Activated CD8-positive, alpha-beta T cell treated with anti-CD3 and anti-CD28 coated beads for 36 hours (primary cell): ENCODE results near the gene AKR1A1. TPM values are rescaled to one million over a fixed set of nuclear protein-coding genes. Genes with fewer than 3 reads are reported as not detected.

Source experiments
- ATAC-seq: fragments of 200-7000 bp; cut with Tn5 transposase; one replicate; pipeline ENCODE4 v1.10.0; 2021; ENCODE audit warnings: mild to moderate bottlenecking, moderate library complexity
- CTCF ChIA-PET: fragments of 350-600 bp; sonication (Branson Sonifier 250); formaldehyde crosslinking; loops from one replicate; lab custom pipeline; 2021; ENCODE audit warnings: antibody characterized with exemption; lab: Charles Lee
- POLR2A ChIA-PET: fragments of 350-600 bp; sonication (Branson Sonifier 250); formaldehyde crosslinking; loops from one replicate; lab custom pipeline; 2021; ENCODE audit warnings: antibody characterized with exemption; lab: Charles Lee
- DNase-seq: peaks from one replicate; pipeline ENCODE4 v3.0.0-alpha.2; 2020
- H3K27ac Mint-ChIP-seq: one replicate; pipeline ENCODE4 v1.8.0; 2021; ENCODE audit warnings: mild to moderate bottlenecking, mixed read lengths
- H3K27me3 Mint-ChIP-seq: one replicate; pipeline ENCODE4 v1.8.0; 2021; ENCODE audit warnings: mixed read lengths
- H3K36me3 Mint-ChIP-seq: one replicate; pipeline ENCODE4 v1.8.0; 2021; ENCODE audit warnings: low read depth, mixed read lengths
- H3K4me1 Mint-ChIP-seq: one replicate; pipeline ENCODE4 v1.8.0; 2021; ENCODE audit warnings: low read depth, mixed read lengths
- H3K4me3 Mint-ChIP-seq: one replicate; pipeline ENCODE4 v1.8.0; 2021; ENCODE audit warnings: mild to moderate bottlenecking, moderate library complexity, mixed read lengths
- H3K9me3 Mint-ChIP-seq: one replicate; pipeline ENCODE4 v1.8.0; 2021; ENCODE audit warnings: mixed read lengths
- CTCF ChIP-seq: fragments of 200-600 bp; IDR thresholded peaks from one replicate; pipeline ENCODE4 v1.8.0; 2022; ENCODE audit warnings: antibody characterized with exemption, mild to moderate bottlenecking
- intact Hi-C: fragments of 100-400 bp; cut with micrococcal nuclease; formaldehyde crosslinking; loops from one replicate; pipeline ENCODE4 v1.10.0; 2022
- total RNA-seq, 2 experiments: library from RNA; stranded (reverse); gene quantifications; one replicate each; pipeline ENCODE4 v1.2.3, GENCODE V29; 2021

Gene AKR1A1
- total RNA-seq, 2 experiments from 2014 or later: 184 to 186 TPM

DNA sequence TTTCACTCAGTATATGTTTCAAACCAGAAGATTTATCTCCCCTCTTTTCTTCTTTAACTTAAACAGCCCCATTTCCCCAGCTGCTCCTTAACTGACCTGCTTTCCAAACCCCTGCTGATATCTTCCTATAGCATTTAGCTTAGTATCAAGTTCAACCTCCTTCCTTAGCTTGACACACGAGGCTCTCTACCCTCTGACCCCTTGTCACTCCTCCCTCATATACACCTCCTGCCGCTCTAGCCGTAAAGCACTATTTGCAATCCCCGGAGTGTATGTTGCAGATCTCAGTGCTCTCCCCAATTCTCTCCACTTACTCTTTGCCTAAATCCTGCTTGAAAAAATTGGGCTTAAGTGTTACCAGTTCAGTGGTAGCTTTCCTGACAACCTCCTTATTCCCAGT lies 13.7 kb upstream of the AKR1A1 start:
- ATAC-seq (no peak), DNase-seq (no peak)
- intact Hi-C loops: loop anchor here (1.0 kb wide), 1 partner anchor 7 kb away; no protein-coding TSS in a partner anchor
- TF ChIP-seq CTCF: no peak
- Mint-ChIP-seq H3K27ac (no peak overlapping the region), H3K4me1 (peaks cover 11% of the 10 kb centered on the region), H3K4me3 (no peak overlapping the region), H3K36me3 (no peaks in the 10 kb centered on the region), H3K27me3 (peaks cover 1% of the 10 kb centered on the region), H3K9me3 (no peaks in the 10 kb centered on the region)
- POLR2A ChIA-PET: interaction anchor here (0.6 to 4.3 kb wide), 3 partner anchors 14 to 18 kb away, joined by 3 to 29 read pairs (median 11); partner anchors contain the start of genes AKR1A1 and PRDX1
- CTCF ChIA-PET: interaction anchor here (1.6 to 3.1 kb wide), 2 partner anchors 25 to 33 kb away, joined by 8 to 15 read pairs; no protein-coding TSS in a partner anchor

- TF ChIP-seq CTCF: no peak
- POLR2A ChIA-PET: interaction anchor here (0.9 kb wide), 1 partner anchor 25 kb away, joined by 3 read pairs; no protein-coding TSS in a partner anchor
- intact Hi-C loops: no loop called here
- Mint-ChIP-seq H3K27ac (no peak overlapping the region), H3K4me1 (peaks cover 42% of the 10 kb centered on the region), H3K36me3 (no peaks in the 10 kb centered on the region), H3K9me3 (no peaks in the 10 kb centered on the region), H3K4me3 (no peak overlapping the region), H3K27me3 (peaks cover 1% of the 10 kb centered on the region)
- ATAC-seq (no peak), DNase-seq (no peak)
- CTCF ChIA-PET: no interaction called here
Measured at GRCh38 chr1:45541193-45541592, 9.4 kb upstream of the AKR1A1 start.

DNA sequence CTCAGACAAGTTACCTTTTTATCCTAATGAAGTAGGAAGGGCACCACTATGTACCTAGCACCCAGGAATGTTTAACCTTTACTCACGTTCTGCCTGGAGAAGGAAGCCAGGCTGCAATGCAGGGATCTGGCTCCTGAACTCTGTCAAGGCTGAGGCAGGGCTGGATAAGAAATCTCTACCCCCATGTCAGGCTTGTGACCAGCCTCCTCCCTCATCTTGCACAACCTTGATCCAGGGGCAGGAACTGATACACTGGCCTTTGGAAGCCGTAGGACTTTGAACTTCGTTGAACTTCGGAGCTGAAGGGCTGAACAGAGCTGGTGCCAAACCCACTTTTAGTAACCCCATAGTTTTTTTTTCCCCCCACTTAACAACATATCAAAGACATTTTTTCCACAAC lies 8.0 kb upstream of the AKR1A1 start:
- H3K4me1 Mint-ChIP-seq: peaks cover 35% of the 10 kb centered on the region
- no peaks in the 10 kb centered on the region for H3K9me3 Mint-ChIP-seq
- CTCF ChIA-PET: interaction anchor here (1.8 to 4.1 kb wide), 2 partner anchors 27 to 49 kb away, joined by 5 to 23 read pairs; no protein-coding TSS in a partner anchor
- no peaks in the 10 kb centered on the region for H3K36me3 Mint-ChIP-seq
- TF ChIP-seq CTCF: no peak
- DNase-seq: no peak
- H3K4me3 Mint-ChIP-seq: no peak overlapping the region
- POLR2A ChIA-PET: interaction anchor here (0.7 to 6.0 kb wide), 5 partner anchors 9 to 41 kb away, joined by 3 to 85 read pairs (median 11); partner anchors contain the start of genes NASP and PRDX1
- intact Hi-C loops: no loop called here
- H3K27ac Mint-ChIP-seq: no peak overlapping the region
- ATAC-seq: no peak
- H3K27me3 Mint-ChIP-seq: peaks cover 1% of the 10 kb centered on the region

DNA sequence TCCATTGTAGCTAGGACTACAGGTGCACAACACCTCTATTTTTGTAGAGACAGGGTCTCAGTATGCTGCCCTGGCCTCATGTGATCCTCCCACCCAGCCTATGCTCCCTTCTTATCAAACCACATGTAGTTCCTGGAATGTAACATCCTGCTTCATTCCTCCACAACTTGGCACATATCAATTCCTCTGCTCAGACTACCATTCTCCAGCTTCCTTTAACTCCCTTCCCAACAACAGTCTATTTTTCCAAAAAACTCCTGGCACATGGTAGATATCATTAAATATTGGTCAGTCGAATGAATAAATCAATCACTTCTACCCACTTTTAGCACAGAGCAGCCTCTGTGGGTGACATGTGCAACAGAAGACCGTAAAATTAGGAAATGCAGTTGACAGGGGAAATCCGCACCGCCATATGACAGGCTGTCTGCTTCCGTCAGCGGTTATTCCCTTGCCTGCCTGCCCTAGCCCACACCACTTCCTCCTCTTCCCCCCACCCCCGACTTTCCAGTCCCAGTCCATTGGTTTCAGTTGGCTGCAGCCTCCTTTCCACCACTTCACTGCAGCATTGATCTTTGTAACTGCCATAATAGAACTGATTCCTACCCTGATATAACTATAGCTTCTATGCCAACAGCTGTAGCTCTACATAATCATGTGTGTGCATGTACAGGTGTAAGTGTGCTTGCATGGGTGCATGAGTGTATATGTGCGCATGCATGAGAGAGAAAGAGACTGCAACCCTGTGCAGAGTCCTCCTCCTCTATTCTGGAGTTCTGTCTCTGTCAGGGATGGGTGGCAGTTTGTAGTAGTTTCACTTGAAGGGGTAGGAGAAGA lies 6.8 kb upstream of the AKR1A1 start:
- DNase-seq (peak; percentile 83), ATAC-seq (peak; percentile 90)
- Mint-ChIP-seq H3K4me3 (peak overlapping the region; percentile 22), H3K9me3 (no peaks in the 10 kb centered on the region), H3K27ac (peak overlapping the region; percentile 73), H3K27me3 (peaks cover 1% of the 10 kb centered on the region), H3K4me1 (peaks cover 35% of the 10 kb centered on the region), H3K36me3 (no peaks in the 10 kb centered on the region)
- TF ChIP-seq CTCF: no peak
- intact Hi-C loops: loop anchor here (1.0 kb wide), 1 partner anchor 7 kb away; no protein-coding TSS in a partner anchor
- CTCF ChIA-PET: interaction anchor here (1.5 to 4.1 kb wide), 4 partner anchors 26 to 51 kb away, joined by 5 to 23 read pairs (median 10); no protein-coding TSS in a partner anchor
- POLR2A ChIA-PET: interaction anchor here (0.8 to 6.0 kb wide), 9 partner anchors 10 to 44 kb away, joined by 3 to 85 read pairs (median 4); partner anchors contain the start of genes CCDC163, MMACHC, NASP and PRDX1
